Nucleus accumbens (tissue), 56 donors: ENCODE data around the gene ZNF77.
"Not testable (repeated sequence)": the region's sequence is repeated elsewhere in the genome, so short reads cannot be mapped to it uniquely, and the experiment has no call there.

Experiments
- DNase-seq, 56 donors: peaks; one replicate each; lab custom pipeline; 2025; lab: John Stamatoyannopoulos, UW

Gene ZNF77

DNA sequence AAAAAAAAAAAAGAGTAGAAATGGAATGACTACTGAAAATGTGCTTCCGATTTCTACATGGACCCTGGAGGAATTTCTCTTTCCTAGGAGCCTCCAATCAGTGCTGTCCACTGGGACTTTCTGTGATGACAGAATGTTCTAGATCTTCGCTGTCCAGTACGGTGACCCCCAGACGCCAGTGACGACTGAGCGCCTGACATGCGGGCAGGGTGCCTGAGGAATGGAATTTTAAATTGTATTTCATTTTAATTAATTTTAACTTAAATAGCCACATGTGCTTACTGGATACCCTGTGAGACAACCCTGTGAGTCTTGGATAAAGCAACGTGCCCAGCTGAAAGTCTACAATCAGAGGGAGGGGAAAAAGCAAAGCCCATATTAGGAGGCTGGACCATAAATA is 28.5 kb upstream of the ZNF77 start:
- no peak for DNase-seq

DNA sequence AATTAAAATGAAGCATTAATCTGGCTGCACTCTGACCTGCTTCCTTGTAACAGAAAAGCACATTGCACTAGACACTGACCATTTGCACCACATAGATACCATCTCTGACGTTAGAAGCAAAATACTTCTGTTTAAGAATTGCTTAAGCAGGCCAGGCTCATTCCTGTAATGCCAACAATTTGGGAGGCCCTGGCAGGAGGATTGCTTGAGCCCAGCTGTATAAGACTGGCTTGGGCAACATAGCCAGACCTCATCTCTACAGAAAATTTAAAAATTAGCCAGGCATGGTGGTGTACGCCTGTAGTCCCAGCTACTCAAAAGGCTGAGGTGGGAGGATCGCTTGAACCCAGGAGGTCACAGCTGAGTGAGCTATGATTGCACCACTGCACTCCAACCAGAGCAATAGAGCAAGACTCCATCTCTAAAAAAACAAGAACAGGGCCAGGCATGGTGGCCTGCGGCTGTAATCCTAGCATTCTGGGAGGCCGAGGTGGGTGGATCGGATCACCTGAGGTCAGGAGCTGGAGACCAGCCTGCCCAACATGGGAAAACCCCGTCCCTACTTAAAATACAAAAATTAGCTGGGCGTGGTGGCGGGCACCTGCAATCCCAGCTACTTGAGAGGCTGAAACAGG is 25.5 kb upstream of the ZNF77 start:
- no peak for DNase-seq

- no peak for DNase-seq
Observed at GRCh38 chr19:2969104-2969504, 24.3 kb upstream of the ZNF77 start.

DNA sequence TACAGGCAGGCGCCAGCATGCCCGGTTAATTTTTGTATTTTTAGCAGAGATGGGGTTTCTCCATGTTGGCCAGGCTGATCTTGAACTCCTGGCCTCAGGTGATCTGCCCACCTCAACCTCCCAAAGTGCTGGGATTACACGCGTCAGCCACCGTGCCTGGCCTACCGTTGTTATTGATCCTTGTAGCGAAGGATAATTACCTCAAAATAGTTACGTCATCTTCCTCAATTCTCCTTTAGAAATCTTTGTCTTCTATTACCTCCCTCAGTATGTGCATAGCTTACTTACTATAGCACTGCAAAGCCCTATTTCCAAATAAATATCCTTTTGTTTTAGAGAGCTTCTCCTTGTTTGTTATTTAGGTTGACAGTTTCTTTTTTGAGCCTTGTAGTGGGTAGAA is 23.2 kb upstream of the ZNF77 start:
- no peak for DNase-seq

GRCh38 chr19:2964874-2965273 is 20.1 kb upstream of the ZNF77 start:
- DNase-seq = no peak

DNA sequence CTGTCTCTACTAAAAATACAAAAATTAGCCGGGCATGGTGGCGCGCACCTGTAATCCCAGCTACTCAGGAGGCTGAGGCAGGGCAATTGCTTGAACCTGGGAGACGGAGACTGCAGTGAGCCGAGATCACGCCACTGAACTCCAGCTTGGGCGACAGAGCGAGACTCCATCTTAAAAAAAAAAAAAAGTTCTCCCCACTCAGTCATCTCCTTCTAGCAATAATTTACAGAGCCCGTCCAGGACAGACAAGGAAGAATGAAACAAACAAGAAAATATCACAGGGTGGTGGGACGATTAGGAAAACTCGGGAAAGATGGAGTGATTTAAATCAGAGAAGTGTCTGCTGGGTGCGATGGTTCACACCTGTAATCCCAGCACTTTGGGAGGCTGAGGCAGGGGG is 18.9 kb upstream of the ZNF77 start:
- not testable (repeated sequence) for DNase-seq

DNA sequence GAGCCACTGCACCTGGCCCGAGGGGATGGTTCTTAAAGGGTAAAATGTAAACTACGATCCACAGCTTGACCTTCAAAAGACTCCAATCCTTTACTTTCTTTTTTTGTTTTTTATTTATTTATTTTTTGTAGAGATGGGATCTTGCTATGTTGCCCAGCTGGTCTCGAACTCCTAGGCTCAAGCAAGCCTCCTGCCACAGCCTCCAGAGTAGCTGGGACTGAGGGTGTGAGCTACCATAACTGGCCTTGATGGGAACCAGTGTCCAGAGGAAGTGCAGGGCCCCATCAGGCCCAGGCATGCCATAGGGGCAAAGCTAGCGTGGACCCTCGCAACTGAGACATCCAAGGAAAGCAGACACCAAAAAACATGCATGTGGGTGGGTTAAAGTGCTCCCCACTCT is 18.4 kb upstream of the ZNF77 start:
- DNase-seq = no peak

GRCh38 chr19:2962018-2962670 is 17.4 kb upstream of the ZNF77 start:
- DNase-seq = peak in 18 of 56 donors; percentile 1 to 66 (median 12)

DNA sequence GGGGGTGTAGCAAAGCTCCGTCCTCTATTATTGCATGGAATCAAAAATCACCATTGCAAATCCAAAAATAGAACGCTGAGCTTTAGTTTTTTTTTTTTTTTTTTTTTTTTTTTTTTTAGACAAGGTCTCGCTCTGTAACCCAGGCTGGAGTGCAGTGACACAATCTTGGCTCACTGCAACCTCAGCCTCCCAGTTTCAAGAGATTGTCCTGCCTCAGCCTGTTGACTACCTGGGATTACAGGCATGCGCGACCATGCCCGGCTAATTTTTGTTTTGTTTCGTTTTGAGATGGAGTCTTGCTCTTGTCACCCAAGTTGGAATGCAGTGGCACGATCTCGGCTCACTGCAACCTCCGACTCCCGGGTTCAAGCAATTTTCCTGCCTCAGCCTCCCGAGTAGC is 15.3 kb upstream of the ZNF77 start:
- no peak for DNase-seq

DNA sequence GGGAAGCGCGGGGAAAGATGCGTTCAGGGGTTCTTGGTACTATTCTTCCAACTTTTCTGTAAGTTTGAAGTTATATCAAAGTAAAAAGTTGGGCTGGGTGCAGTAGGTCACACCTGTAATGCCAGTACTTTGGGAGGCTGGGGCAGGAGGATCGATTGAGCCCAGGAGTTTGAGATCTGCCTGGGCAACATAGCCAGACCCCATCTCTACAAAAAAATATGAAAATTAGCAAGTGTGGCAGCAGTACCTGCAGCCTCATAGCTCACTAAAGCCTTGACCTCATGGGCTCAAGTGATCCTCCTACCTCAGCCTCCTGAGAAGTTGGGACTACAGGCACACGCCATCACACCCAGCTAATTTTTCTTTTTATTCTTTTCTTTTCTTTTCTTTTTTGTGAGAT is 12.4 kb upstream of the ZNF77 start:
- DNase-seq = no peak

- no peak for DNase-seq
Observed at GRCh38 chr19:2952953-2953481, 8.2 kb upstream of the ZNF77 start.

DNA sequence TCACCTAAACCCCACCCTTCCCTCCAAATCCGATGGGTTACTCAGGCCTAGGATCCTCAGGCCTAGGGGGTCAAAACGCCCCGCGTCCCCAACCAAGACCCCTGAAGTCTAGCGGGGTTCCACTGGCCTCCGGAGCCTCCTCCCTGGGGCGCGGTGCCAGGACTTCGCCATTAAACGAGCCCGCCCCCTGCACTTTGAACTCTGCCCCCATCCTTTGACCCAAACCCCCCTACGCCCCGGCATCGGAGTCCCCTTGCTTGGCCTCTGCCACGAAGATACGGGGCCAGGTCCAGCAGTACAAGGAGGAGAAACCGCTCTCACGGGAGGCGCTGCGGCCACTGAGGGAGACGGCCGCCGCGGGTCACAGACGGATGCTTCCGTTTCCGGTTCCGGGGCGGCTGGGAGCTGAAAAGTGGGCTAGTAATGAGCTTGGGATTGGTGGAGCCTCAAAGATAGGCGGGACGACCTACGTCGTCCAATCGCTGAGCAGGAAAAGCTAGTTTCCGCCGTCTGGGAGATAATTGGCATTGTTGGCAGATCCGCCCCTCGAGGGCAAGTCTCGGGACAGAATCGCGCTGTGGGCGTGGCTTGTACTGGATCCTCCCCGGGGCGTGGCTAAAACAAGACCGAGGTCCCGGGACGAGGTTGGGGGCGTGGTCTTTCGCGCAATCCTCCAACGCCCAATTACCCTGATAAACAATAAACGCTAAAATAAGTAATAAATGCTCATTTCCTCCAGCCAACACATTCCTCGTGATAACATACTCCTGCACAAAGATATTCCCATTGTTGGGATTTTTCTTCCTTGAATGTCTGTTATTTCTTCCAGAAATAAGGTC is 5.7 kb upstream of the ZNF77 start:
- DNase-seq = peak; percentile 76 to 100 (median 99)

- DNase-seq = peak in 2 of 56 donors; percentile 51 to 55
Observed at GRCh38 chr19:2949939-2950285, 5.1 kb upstream of the ZNF77 start.

DNA sequence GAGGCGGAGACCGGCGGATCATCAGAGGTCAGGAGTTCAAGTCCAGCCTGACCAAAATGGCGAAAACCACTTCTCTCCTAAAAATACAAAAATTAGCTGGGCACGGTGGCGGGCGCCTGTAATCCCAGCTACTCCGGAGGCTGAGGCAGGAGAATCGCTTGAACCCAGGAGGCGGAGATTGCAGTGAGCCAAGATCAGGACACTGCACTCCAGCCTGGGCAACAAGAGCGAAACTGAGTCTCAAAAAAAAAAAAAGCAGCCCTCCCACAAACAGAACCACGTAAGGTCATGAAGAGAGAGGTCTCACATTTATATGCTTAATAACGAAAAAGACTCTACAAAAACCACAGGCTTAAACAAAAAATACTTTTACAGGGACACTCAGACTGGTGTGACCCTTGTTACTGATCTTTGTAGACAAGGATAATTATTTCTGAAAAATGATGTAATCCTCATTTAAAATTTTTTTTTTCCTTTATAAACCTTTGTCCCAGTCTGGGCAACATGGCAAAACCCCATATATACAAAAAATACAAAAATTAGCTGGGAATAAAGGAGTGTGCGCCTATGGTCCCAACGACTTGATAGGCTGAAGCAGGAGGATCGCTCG is 909 bp upstream of the ZNF77 start:
- no peak for DNase-seq

DNA sequence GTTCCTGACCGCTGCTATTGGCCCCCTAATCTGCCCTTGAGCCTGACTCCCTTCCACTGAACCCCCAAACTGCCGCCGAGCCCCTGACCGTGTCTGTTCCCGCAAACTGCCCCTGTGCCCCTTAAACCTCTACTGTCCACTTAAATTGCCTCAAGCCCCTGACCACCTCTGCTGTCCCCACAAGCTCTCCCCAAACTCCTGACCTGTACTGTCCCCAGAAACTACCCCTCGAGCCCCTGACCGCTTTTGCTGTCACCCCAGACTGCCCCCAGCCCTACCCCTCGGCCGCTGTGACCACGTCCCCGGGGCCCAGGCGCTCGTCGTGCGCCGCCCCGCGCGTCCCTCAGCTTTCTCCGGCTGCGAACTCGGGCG is 382 bp downstream of the ZNF77 start:
- DNase-seq = no peak

- no peak for DNase-seq
Observed at GRCh38 chr19:2942928-2943640, 1.7 kb downstream of the ZNF77 start.

GRCh38 chr19:2935863-2936262 is 8.9 kb downstream of the ZNF77 start:
- not testable (repeated sequence) for DNase-seq

GRCh38 chr19:2933490-2933910 is 11.3 kb downstream of the ZNF77 start:
- no peak for DNase-seq

DNA sequence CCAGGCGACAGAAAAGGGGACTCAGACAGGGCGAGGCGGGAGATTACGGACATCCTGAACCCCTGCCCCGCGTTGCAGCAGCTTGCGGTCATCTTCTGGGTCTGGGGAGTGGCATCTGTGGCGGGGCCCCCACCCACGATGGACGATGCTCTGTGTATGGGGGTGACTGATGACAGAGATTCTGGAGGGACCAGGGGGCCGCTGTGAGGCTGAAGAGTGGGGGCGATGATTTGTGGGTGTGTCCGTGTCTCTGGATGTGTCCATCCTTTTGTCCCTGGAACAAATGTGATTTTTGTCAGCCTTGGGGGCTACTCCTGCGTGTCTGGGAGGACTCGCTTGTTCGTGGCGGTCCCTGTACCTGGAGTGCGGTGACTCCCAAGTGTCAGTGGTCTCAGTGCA is 17.7 kb downstream of the ZNF77 start:
- no peak for DNase-seq

- DNase-seq = no peak
Observed at GRCh38 chr19:2926341-2927031, 18.3 kb downstream of the ZNF77 start.
